Loucy (cell line): ENCODE data around the gene BACE2.
"Not testable (repeated sequence)": the region's sequence is repeated elsewhere in the genome, so short reads cannot be mapped to it uniquely, and the experiment has no call there.

Experiments used
- H2AFZ ChIP-seq: fragments of 200-600 bp; sonication (generic); 2 replicates; pipeline ENCODE4 v1.6.0; 2016; ENCODE audit warnings: antibody characterized with exemption, mild to moderate bottlenecking, low read length, moderate library complexity
- H3F3A ChIP-seq: fragments of 200-600 bp; 2 replicates; pipeline ENCODE4 v1.6.0; 2016; ENCODE audit warnings: antibody characterized with exemption, low read depth, mild to moderate bottlenecking
- H3K27me3 ChIP-seq: fragments of 200-600 bp; sonication (generic); 2 replicates; pipeline ENCODE4 v1.6.1; 2014; ENCODE audit warnings: low read length, mild to moderate bottlenecking; ENCODE audit not compliant: insufficient read depth, poor library complexity, severe bottlenecking
- H3K36me3 ChIP-seq: fragments of 200-600 bp; sonication (generic); 2 replicates; pipeline ENCODE4 v1.6.1; 2016; ENCODE audit warnings: low read length; ENCODE audit not compliant: insufficient read depth
- H3K4me1 ChIP-seq: fragments of 200-600 bp; sonication (generic); 2 replicates; pipeline ENCODE4 v1.5.1; 2014; ENCODE audit warnings: low read length, mild to moderate bottlenecking; ENCODE audit not compliant: insufficient read depth, poor library complexity, severe bottlenecking
- H3K4me2 ChIP-seq: fragments of 200-600 bp; sonication (generic); 2 replicates; pipeline ENCODE4 v1.6.0; 2014; ENCODE audit warnings: antibody characterized with exemption, low read length, low read depth, mild to moderate bottlenecking; ENCODE audit not compliant: poor library complexity, severe bottlenecking
- H3K4me3 ChIP-seq: fragments of 200-600 bp; sonication (generic); 2 replicates; pipeline ENCODE4 v1.5.1; 2014; ENCODE audit warnings: low read length, mild to moderate bottlenecking, mixed read lengths; ENCODE audit not compliant: poor library complexity, severe bottlenecking
- H3K79me2 ChIP-seq: fragments of 200-600 bp; sonication (generic); 2 replicates; pipeline ENCODE4 v1.6.1; 2014; ENCODE audit warnings: low read length; ENCODE audit not compliant: insufficient read depth
- H3K9ac ChIP-seq: fragments of 200-600 bp; sonication (generic); 2 replicates; pipeline ENCODE4 v1.6.0; 2014; ENCODE audit warnings: mild to moderate bottlenecking, low read depth, low read length, moderate library complexity; ENCODE audit not compliant: poor library complexity, severe bottlenecking
- H3K9me2 ChIP-seq: fragments of 200-600 bp; sonication (generic); replicated peaks from 2 replicates; pipeline ENCODE4 v1.6.1; 2016; ENCODE audit warnings: low read depth, low read length, mixed read lengths
- H3K9me3 ChIP-seq: fragments of 200-600 bp; sonication (generic); 2 replicates; pipeline ENCODE4 v1.6.1; 2014; ENCODE audit warnings: mild to moderate bottlenecking, antibody characterized with exemption, low read length, low read depth; ENCODE audit not compliant: insufficient read depth
- H4K20me1 ChIP-seq: fragments of 200-600 bp; sonication (generic); 2 replicates; pipeline ENCODE4 v1.6.0; 2014; ENCODE audit warnings: antibody characterized with exemption, low read length, mild to moderate bottlenecking; ENCODE audit not compliant: insufficient read depth, poor library complexity, severe bottlenecking
- CTCF ChIP-seq: fragments of 200-600 bp; sonication (generic); conservative IDR thresholded peaks from 2 replicates; pipeline ENCODE4 v1.5.1; 2014; ENCODE audit warnings: mild to moderate bottlenecking, antibody characterized with exemption, low read length
- EZH2phosphoT487 ChIP-seq: fragments of 200-600 bp; IDR thresholded peaks from 2 replicates; pipeline ENCODE4 v1.6.1; 2018; ENCODE audit warnings: antibody characterized with exemption, mild to moderate bottlenecking, moderate library complexity, borderline replicate concordance

The BACE2 gene

GRCh38 chr21:41188486-41189149 lies 20.7 kb downstream of the BACE2 start:
- Histone ChIP-seq H3K9me2 (no peaks in the 10 kb centered on the region), H3F3A (no peaks in the 10 kb centered on the region), H3K36me3 (no peaks in the 10 kb centered on the region; the same call in 1 of the 2 replicates), H3K9ac (no peak overlapping the region), H4K20me1 (no peaks in the 10 kb centered on the region), H3K27me3 (no peaks in the 10 kb centered on the region), H3K79me2 (peaks cover 9% of the 10 kb centered on the region; the same call in 1 of the 2 replicates), H3K9me3 (no peaks in the 10 kb centered on the region), H2AFZ (no peak overlapping the region), H3K4me1 (peaks cover 29% of the 10 kb centered on the region), H3K4me3 (no peak overlapping the region), H3K4me2 (peak overlapping the region; percentile 57)
- no peak for TF ChIP-seq CTCF
- TF ChIP-seq EZH2phosphoT487 = no peak

GRCh38 chr21:41189150-41189745 lies 21.3 kb downstream of the BACE2 start:
- Histone ChIP-seq H2AFZ (no peak overlapping the region), H4K20me1 (no peaks in the 10 kb centered on the region), H3K79me2 (peaks cover 9% of the 10 kb centered on the region; the same call in 1 of the 2 replicates), H3K9me2 (no peaks in the 10 kb centered on the region), H3K27me3 (no peaks in the 10 kb centered on the region), H3F3A (no peaks in the 10 kb centered on the region), H3K4me3 (no peak overlapping the region), H3K4me1 (peaks cover 29% of the 10 kb centered on the region), H3K9me3 (no peaks in the 10 kb centered on the region), H3K36me3 (no peaks in the 10 kb centered on the region; the same call in 1 of the 2 replicates), H3K4me2 (no peak overlapping the region), H3K9ac (no peak overlapping the region)
- TF ChIP-seq CTCF (no peak), EZH2phosphoT487 (no peak)

GRCh38 chr21:41192552-41192951 lies 24.6 kb downstream of the BACE2 start:
- H3K27me3 ChIP-seq, H3F3A ChIP-seq, H3K4me2 ChIP-seq, H2AFZ ChIP-seq, H3K9me3 ChIP-seq, H3K4me3 ChIP-seq, H3K36me3 ChIP-seq, H3K79me2 ChIP-seq, H3K9ac ChIP-seq, H4K20me1 ChIP-seq, H3K9me2 ChIP-seq: not testable (repeated sequence)
- H3K4me1 ChIP-seq = peaks cover 12% of the 10 kb centered on the region

- H3K4me1 ChIP-seq = no peaks in the 10 kb centered on the region
- H2AFZ ChIP-seq = no peak overlapping the region
- no peaks in the 10 kb centered on the region for H3K9me2 ChIP-seq
- H3K36me3 ChIP-seq = no peaks in the 10 kb centered on the region
- no peaks in the 10 kb centered on the region for H3K79me2 ChIP-seq
- H3K9me3 ChIP-seq = no peaks in the 10 kb centered on the region
- H3K9ac ChIP-seq = no peak overlapping the region
- H3F3A ChIP-seq = no peaks in the 10 kb centered on the region
- H3K27me3 ChIP-seq = no peaks in the 10 kb centered on the region
- TF ChIP-seq CTCF = no peak
- no peak for TF ChIP-seq EZH2phosphoT487
- H3K4me3 ChIP-seq = no peak overlapping the region
- H3K4me2 ChIP-seq = no peak overlapping the region
- H4K20me1 ChIP-seq = no peaks in the 10 kb centered on the region
Observed at GRCh38 chr21:41195311-41195710, 27.4 kb downstream of the BACE2 start.
